SK-N-SH treated with all-trans-retinoic acid at 6 μM for 48 hours (cell line): ENCODE data around the gene CACNA2D2.

ENCODE experiments used
- ATAC-seq: fragments of 200-7000 bp; cut with Tn5 transposase; 3 replicates; pipeline ENCODE4 v1.9.1; 2020; ENCODE audit warnings: mild to moderate bottlenecking, moderate library complexity
- ARNTL ChIP-seq: fragments of 450-650 bp; formaldehyde crosslinking; IDR thresholded peaks from 2 replicates; pipeline ENCODE4 v1.5.0; 2020; ENCODE audit warnings: low read depth, mild to moderate bottlenecking, moderate library complexity, borderline replicate concordance
- BACH2 ChIP-seq: fragments of 250-450 bp; sonication (Bioruptor Pico); IDR thresholded peaks from 2 replicates; pipeline ENCODE4 v1.9.0; 2021; ENCODE audit warnings: mild to moderate bottlenecking, borderline replicate concordance
- ESRRG ChIP-seq: fragments of 250-450 bp; sonication (Bioruptor Pico); IDR thresholded peaks from 2 replicates; pipeline ENCODE4 v1.6.1; 2021; ENCODE audit warnings: mild to moderate bottlenecking
- GLIS3 ChIP-seq: fragments of 250-450 bp; sonication (Bioruptor Pico); IDR thresholded peaks from 2 replicates; pipeline ENCODE4 v1.5.0; 2020; ENCODE audit warnings: mild to moderate bottlenecking, moderate library complexity
- OSR1 ChIP-seq: fragments of 250-450 bp; sonication (Bioruptor Pico); IDR thresholded peaks from 2 replicates; pipeline ENCODE4 v1.8.0; 2022; ENCODE audit warnings: moderate library complexity, mild to moderate bottlenecking, inconsistent platforms
- RARB ChIP-seq: fragments of 250-450 bp; sonication (Bioruptor Pico); IDR thresholded peaks from 2 replicates; pipeline ENCODE4 v1.8.0; 2021; ENCODE audit warnings: mild to moderate bottlenecking, moderate library complexity
- TCF4 ChIP-seq: fragments of 250-450 bp; sonication (Bioruptor Pico); IDR thresholded peaks from 2 replicates; pipeline ENCODE4 v1.8.0; 2021; ENCODE audit warnings: mild to moderate bottlenecking, moderate library complexity, borderline replicate concordance
- ZFP30 ChIP-seq: fragments of 450-650 bp; formaldehyde crosslinking; IDR thresholded peaks from 2 replicates; pipeline ENCODE4 v1.5.0; 2022; ENCODE audit warnings: mild to moderate bottlenecking, moderate library complexity
- ZNF565 ChIP-seq: fragments of 450-650 bp; formaldehyde crosslinking; conservative IDR thresholded peaks from 2 replicates; pipeline ENCODE4 v1.5.0; 2020; ENCODE audit warnings: low read depth, mild to moderate bottlenecking, moderate library complexity
- ZNF70 ChIP-seq: fragments of 450-650 bp; formaldehyde crosslinking; IDR thresholded peaks from 2 replicates; pipeline ENCODE4 v1.5.0; 2020; ENCODE audit warnings: mild to moderate bottlenecking, moderate library complexity
- ZNF8 ChIP-seq: fragments of 450-650 bp; formaldehyde crosslinking; IDR thresholded peaks from 2 replicates; pipeline ENCODE4 v1.5.0; 2020; ENCODE audit warnings: mild to moderate bottlenecking, moderate library complexity
- TF ChIP-seq, protein P1 (sequence below): fragments of 250-450 bp; sonication (Bioruptor Pico); IDR thresholded peaks from 2 replicates; pipeline ENCODE4 v1.5.1; 2021; ENCODE audit warnings: mild to moderate bottlenecking, moderate library complexity
- TF ChIP-seq, protein P2 (sequence below): fragments of 250-450 bp; sonication (Bioruptor Pico); IDR thresholded peaks from 2 replicates; pipeline ENCODE4 v1.5.1; 2020; ENCODE audit warnings: low read depth, mild to moderate bottlenecking, moderate library complexity
- TF ChIP-seq, protein P3 (sequence below): fragments of 250-450 bp; sonication (Bioruptor Pico); IDR thresholded peaks from 2 replicates; pipeline ENCODE4 v1.8.0; 2020; ENCODE audit warnings: mild to moderate bottlenecking, moderate library complexity, borderline replicate concordance
- TF ChIP-seq, protein P4 (sequence below): fragments of 250-450 bp; sonication (Bioruptor Pico); IDR thresholded peaks from 2 replicates; pipeline ENCODE4 v1.5.0; 2020; ENCODE audit warnings: mild to moderate bottlenecking, moderate library complexity
- TF ChIP-seq, protein P5 (sequence below): fragments of 250-450 bp; sonication (Bioruptor Pico); IDR thresholded peaks from 2 replicates; pipeline ENCODE4 v1.8.0; 2021; ENCODE audit warnings: low read depth, mild to moderate bottlenecking, moderate library complexity, borderline replicate concordance

Gene CACNA2D2

DNA sequence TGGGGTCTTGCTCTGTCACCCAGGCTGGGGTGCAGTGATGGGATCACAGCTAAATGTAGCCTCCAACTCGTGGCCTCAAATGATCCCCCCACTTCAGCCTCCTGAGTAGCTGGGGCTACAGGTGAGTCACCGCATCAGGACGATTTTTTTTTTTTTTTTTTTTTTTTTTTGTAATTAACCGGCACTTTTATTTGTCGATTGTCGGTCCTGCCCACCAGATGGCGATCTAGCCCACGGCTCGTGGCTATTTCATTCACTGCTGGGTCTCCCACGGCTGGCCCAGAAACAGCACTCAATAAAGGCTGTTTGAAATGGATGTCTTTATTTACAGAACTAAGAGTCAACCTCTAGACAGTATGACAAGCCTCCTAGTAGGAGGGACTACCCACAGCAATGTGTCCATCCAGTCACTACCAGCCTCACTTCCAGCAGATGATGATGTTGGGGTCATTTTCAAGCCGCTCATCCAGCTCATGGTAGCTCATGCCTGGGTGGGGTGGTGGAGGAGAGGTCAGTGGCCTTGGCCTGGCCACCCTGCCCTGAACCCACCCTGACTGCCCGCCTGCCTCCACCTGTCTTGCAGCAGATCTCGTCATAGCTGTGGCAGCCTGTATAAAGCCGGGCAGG lies 156.1 kb downstream of the CACNA2D2 start:
- 0 out of 2 replicates have a peak, but pooled peaks have one; percentile 20 for TF ChIP-seq ZNF70
- TF ChIP-seq ESRRG (CRISPR knock-in tag) = no peak
- TF ChIP-seq, all 23 proteins: peak for 1
- ATAC-seq = peak; percentile 8

DNA sequence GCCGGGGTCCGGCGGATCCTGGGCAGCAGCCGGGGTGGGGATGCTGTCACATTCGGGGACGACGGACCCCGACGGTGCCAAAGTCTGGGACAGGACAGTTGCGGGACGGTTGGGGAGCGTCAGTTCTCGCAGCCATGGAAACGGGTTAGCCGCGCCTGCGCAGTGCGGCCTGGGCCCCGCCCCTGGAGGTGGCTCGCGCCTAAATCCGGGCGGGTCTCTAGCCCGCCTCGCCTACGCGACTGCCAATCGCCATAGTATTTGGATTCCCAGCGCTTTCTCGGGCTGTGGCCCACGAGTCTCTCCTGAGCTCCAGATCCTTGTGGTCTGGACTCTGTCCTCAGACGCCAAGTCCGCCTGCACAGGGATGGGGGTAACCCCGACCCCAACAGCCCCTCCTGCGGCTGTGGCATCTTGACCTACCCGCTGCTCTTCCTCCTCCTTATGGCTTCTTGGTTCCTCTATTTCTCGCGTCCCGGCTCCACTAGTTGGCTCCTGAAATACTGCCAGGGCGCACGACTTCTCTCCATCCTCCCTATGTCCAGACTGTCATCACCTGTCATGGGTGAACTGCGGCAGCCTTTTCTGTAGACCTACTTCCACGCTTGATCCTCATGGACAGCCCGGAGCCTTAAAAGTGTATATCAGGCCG lies 157.7 kb downstream of the CACNA2D2 start, which contains the start of gene ZMYND10:
Gene ZMYND10 (minus strand): TSS at position 147 of the 649 bp plus-strand sequence. CDS start 153 bp downstream, outside the sequence.
- ATAC-seq = no peak
- TF ChIP-seq ZFP30 (CRISPR knock-in tag) = no peak
- TF ChIP-seq, protein P1, sequence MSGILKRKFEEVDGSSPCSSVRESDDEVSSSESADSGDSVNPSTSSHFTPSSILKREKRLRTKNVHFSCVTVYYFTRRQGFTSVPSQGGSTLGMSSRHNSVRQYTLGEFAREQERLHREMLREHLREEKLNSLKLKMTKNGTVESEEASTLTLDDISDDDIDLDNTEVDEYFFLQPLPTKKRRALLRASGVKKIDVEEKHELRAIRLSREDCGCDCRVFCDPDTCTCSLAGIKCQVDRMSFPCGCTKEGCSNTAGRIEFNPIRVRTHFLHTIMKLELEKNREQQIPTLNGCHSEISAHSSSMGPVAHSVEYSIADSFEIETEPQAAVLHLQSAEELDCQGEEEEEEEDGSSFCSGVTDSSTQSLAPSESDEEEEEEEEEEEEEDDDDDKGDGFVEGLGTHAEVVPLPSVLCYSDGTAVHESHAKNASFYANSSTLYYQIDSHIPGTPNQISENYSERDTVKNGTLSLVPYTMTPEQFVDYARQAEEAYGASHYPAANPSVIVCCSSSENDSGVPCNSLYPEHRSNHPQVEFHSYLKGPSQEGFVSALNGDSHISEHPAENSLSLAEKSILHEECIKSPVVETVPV (CRISPR knock-in tag) = no peak
- TF ChIP-seq ESRRG (CRISPR knock-in tag) = no peak
- no peak for TF ChIP-seq ZNF70
- TF ChIP-seq, protein P2, sequence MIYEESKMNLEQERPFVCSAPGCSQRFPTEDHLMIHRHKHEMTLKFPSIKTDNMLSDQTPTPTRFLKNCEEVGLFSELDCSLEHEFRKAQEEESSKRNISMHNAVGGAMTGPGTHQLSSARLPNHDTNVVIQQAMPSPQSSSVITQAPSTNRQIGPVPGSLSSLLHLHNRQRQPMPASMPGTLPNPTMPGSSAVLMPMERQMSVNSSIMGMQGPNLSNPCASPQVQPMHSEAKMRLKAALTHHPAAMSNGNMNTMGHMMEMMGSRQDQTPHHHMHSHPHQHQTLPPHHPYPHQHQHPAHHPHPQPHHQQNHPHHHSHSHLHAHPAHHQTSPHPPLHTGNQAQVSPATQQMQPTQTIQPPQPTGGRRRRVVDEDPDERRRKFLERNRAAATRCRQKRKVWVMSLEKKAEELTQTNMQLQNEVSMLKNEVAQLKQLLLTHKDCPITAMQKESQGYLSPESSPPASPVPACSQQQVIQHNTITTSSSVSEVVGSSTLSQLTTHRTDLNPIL (CRISPR knock-in tag) = no peak
- no peak for TF ChIP-seq ZNF8 (CRISPR knock-in tag)
- TF ChIP-seq RARB (CRISPR knock-in tag) = no peak
- TF ChIP-seq ZNF565 = no peak
- no peak for TF ChIP-seq OSR1 (CRISPR knock-in tag)

DNA sequence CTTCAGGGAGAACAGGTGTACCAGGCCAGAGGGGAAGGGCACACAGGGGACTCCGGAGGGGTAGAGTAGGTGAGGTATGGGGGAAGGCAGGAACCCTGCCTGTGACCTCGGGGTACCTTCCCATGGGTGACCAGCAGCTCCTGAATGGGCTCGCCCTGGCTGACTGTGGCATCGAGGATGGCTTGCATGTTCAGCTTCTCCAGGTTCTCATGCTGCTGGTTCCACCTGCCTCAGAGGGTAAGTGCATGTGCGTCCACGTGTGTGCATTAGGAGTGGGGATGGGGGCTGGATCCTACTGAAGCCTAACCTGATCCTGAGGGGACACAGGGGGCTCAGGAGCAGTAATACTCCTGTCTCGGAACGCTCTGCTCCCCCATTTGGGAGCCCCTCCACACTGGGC lies 158.4 kb downstream of the CACNA2D2 start:
- no peak for ATAC-seq
- no peak for TF ChIP-seq OSR1 (CRISPR knock-in tag)
- TF ChIP-seq, protein P3, sequence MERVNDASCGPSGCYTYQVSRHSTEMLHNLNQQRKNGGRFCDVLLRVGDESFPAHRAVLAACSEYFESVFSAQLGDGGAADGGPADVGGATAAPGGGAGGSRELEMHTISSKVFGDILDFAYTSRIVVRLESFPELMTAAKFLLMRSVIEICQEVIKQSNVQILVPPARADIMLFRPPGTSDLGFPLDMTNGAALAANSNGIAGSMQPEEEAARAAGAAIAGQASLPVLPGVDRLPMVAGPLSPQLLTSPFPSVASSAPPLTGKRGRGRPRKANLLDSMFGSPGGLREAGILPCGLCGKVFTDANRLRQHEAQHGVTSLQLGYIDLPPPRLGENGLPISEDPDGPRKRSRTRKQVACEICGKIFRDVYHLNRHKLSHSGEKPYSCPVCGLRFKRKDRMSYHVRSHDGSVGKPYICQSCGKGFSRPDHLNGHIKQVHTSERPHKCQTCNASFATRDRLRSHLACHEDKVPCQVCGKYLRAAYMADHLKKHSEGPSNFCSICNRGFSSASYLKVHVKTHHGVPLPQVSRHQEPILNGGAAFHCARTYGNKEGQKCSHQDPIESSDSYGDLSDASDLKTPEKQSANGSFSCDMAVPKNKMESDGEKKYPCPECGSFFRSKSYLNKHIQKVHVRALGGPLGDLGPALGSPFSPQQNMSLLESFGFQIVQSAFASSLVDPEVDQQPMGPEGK = no peak

DNA sequence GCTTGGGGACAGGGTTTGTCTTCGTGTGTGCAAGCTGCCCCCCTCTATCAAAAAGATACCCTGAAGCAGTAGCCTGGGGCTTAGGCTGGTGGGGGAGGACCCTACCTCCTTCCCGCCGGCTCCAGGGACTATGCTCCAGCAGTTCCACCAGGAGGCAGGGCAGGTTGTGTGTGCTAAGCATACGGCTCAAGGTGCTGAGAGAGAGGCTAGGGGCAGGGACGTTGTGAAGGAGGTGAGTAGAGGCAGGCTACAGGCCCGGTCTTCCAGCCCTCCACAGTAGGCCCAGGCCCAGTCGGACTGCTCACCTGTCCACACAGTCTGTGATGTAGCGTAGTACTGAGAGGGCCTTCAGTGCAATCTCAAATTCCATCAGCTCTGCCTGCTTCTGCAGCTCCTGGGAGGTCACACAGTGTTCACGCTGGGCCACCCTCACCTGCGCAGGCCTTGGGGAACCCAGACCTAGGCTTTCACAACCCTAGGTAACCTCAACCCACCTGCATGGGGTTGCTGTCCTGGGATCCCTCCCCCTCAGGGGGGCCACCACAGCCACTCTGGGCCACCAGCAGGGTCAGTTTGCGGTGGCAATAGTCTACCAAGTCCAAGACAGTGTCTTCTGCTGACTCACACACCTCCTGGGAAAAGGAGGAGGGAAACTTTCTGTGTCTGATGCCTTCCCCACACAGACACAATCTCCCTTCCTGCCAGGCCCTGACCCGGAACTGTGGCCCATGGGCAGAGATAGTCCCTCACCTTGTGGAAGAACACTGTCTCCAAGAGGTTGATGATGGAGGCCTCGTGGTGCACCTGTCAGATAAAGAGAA lies 160.4 kb downstream of the CACNA2D2 start:
- TF ChIP-seq TCF4 (CRISPR knock-in tag) (no peak), BACH2 (CRISPR knock-in tag) (no peak)

DNA sequence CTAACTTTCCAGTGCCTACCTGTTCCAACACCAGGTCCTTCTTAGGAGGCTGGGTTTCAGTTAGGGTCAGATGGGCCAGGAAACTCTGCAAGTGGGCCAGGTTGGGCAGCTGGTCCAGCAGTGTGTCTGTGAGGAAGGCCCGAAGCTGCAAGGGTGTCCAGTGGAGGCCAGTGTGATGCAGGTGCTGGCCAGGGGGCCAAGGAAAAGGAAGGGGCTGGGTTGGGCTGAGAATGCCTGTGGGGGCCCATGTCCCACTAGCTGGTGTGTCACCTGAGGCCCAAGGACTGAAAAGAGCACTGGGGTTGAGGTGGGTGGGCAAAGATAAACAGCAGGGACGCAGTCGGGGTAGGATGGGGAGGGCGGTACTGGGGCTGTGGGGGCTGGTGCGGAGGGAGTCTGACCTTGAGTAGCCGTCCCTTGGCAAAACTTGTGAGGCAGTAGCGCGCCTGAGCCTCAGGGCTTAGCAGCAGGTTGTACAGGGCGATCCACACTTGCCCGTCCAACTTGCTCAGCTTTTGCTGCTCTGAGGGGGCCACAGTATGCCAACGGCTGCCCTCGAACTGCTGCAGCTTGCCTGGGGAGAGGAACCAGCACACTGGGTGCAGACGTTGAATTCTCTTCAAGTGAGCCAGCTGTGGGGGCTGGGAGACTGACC lies 161.3 kb downstream of the CACNA2D2 start:
- TF ChIP-seq RARB (CRISPR knock-in tag) = no peak
- no peak for TF ChIP-seq ZNF8 (CRISPR knock-in tag)
- no peak for TF ChIP-seq ARNTL (CRISPR knock-in tag)
- TF ChIP-seq, protein P4, sequence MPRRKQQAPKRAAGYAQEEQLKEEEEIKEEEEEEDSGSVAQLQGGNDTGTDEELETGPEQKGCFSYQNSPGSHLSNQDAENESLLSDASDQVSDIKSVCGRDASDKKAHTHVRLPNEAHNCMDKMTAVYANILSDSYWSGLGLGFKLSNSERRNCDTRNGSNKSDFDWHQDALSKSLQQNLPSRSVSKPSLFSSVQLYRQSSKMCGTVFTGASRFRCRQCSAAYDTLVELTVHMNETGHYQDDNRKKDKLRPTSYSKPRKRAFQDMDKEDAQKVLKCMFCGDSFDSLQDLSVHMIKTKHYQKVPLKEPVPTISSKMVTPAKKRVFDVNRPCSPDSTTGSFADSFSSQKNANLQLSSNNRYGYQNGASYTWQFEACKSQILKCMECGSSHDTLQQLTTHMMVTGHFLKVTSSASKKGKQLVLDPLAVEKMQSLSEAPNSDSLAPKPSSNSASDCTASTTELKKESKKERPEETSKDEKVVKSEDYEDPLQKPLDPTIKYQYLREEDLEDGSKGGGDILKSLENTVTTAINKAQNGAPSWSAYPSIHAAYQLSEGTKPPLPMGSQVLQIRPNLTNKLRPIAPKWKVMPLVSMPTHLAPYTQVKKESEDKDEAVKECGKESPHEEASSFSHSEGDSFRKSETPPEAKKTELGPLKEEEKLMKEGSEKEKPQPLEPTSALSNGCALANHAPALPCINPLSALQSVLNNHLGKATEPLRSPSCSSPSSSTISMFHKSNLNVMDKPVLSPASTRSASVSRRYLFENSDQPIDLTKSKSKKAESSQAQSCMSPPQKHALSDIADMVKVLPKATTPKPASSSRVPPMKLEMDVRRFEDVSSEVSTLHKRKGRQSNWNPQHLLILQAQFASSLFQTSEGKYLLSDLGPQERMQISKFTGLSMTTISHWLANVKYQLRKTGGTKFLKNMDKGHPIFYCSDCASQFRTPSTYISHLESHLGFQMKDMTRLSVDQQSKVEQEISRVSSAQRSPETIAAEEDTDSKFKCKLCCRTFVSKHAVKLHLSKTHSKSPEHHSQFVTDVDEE (CRISPR knock-in tag) = no peak
- TF ChIP-seq, protein P5, sequence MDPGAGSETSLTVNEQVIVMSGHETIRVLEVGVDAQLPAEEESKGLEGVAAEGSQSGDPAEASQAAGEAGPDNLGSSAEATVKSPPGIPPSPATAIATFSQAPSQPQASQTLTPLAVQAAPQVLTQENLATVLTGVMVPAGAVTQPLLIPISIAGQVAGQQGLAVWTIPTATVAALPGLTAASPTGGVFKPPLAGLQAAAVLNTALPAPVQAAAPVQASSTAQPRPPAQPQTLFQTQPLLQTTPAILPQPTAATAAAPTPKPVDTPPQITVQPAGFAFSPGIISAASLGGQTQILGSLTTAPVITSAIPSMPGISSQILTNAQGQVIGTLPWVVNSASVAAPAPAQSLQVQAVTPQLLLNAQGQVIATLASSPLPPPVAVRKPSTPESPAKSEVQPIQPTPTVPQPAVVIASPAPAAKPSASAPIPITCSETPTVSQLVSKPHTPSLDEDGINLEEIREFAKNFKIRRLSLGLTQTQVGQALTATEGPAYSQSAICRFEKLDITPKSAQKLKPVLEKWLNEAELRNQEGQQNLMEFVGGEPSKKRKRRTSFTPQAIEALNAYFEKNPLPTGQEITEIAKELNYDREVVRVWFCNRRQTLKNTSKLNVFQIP (CRISPR knock-in tag) = no peak
- TF ChIP-seq GLIS3 = no peak
- TF ChIP-seq, all 23 proteins: peak for 0

More for the DNA sequence above, 160.4 kb downstream of the CACNA2D2 start:
- no peak for ATAC-seq

More for the DNA sequence above, 161.3 kb downstream of the CACNA2D2 start:
- ATAC-seq = no peak
